ENCODE data around the gene PUS7. TPM values are rescaled to one million over a fixed set of nuclear protein-coding genes. Genes with fewer than 3 reads are reported as not detected.

The PUS7 gene
- total RNA-seq, 6 donors from 2014 or later = 7.3 to 16.9 (median 11.5) TPM

DNA sequence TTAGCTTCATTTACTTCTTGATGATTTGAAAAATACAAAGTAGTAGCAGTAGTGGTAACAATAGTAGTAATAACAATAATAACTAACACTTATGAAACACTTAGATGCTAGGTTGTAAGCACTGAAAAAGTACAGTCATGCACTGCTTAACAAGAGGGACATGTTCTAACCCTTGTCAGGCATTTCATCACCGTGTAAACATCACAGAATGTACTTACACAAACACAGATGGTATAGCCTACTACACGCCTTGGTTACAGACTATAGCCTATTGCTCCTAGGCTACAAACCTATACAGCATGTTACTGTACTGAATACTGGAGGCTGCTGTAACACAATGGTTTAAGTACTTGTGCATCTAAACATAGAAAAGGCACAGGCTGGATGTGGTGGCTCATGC lies 60.6 kb downstream of the PUS7 start:
- no peak overlapping the region for H3K27ac ChIP-seq
- H3K27me3 ChIP-seq = no peaks in the 10 kb centered on the region
- peaks cover 0 to 23% (median 7%) of the 10 kb centered on the region in 4 donors for H3K36me3 ChIP-seq
- TF ChIP-seq, protein P1, sequence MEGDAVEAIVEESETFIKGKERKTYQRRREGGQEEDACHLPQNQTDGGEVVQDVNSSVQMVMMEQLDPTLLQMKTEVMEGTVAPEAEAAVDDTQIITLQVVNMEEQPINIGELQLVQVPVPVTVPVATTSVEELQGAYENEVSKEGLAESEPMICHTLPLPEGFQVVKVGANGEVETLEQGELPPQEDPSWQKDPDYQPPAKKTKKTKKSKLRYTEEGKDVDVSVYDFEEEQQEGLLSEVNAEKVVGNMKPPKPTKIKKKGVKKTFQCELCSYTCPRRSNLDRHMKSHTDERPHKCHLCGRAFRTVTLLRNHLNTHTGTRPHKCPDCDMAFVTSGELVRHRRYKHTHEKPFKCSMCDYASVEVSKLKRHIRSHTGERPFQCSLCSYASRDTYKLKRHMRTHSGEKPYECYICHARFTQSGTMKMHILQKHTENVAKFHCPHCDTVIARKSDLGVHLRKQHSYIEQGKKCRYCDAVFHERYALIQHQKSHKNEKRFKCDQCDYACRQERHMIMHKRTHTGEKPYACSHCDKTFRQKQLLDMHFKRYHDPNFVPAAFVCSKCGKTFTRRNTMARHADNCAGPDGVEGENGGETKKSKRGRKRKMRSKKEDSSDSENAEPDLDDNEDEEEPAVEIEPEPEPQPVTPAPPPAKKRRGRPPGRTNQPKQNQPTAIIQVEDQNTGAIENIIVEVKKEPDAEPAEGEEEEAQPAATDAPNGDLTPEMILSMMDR (IDR thresholded peaks at IDR 0.05) = no peak
- TF ChIP-seq POLR2AphosphoS5 (IDR thresholded peaks at IDR 0.05) (no peak), EP300 (IDR thresholded peaks at IDR 0.05) (no peak), POLR2A (IDR thresholded peaks at IDR 0.05) (no peak)
- no peaks in the 10 kb centered on the region for H3K9me3 ChIP-seq
- H3K4me1 ChIP-seq = no peaks in the 10 kb centered on the region
- H3K4me3 ChIP-seq = no peak overlapping the region
- ATAC-seq (ENCODE audit: low FRiP score in 2 of 2) = no peak
- DNase-seq = no peak
- WGBS, 2 donors = 82 to 93% methylated on average over 2 of the region's 2 CpGs

DNA sequence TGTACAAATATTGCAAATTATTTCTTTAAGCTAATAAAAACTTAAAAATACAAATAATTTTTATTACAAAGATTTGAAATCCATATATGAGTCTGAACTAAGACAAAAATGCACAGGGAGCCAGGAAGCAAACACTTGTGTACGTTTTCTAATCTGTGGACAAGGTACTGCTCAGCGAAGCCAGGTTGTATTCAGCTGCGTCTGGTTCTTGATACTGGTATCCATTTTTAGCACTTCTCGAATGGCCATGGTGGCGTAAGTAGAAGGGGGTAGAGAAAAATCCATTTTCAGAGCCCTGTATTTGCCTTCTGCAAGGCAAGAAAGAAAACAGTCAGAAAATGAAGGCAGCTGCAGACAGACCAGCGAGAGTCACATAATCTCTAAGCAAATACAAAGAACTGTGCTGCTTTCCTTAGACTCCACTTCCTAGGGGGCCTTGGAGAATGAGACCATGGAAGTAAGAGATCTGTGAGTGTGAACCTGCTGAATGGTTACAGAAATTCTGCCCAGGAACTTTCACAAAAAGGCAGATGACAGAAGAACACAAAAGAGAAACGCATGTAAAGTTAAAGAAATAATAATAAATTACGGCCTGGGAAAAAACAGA lies 64.3 kb downstream of the PUS7 start:
- H3K4me3 ChIP-seq = no peak overlapping the region
- TF ChIP-seq POLR2AphosphoS5 (IDR thresholded peaks at IDR 0.05) (no peak), POLR2A (IDR thresholded peaks at IDR 0.05) (no peak), EP300 (IDR thresholded peaks at IDR 0.05) (no peak)
- TF ChIP-seq, protein P1 (IDR thresholded peaks at IDR 0.05) = no peak
- ATAC-seq (ENCODE audit: low FRiP score in 2 of 2) (no peak), DNase-seq (no peak)
- WGBS, 2 donors = 94 to 95% methylated on average over 8 of the region's 8 CpGs
- H3K4me1 ChIP-seq = no peaks in the 10 kb centered on the region
- no peak overlapping the region for H3K27ac ChIP-seq
- H3K9me3 ChIP-seq = no peaks in the 10 kb centered on the region
- peaks cover 0 to 19% (median 5%) of the 10 kb centered on the region in 4 donors for H3K36me3 ChIP-seq
- H3K27me3 ChIP-seq = no peaks in the 10 kb centered on the region

DNA sequence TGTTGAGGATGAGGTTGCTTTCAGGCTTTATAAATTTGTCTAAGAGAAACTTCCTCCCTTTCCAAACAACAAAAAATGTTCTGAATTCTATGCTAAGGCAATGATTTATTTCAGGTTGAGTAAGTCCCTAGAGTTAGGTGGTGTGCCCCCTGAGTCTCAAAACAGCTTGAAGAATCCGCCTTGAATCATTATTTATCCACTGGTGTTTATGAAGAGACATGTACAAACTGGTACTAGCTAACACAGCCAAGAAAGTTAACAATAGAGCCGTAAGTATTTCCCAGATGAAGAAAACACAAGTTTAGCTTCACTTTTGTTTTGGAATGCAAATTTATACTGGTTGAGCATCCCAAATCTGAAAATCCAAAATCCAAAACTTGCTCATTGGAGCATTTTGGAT lies 67.2 kb downstream of the PUS7 start:
- Histone ChIP-seq H3K4me1 (no peaks in the 10 kb centered on the region), H3K27ac (no peak overlapping the region), H3K9me3 (no peaks in the 10 kb centered on the region), H3K27me3 (no peaks in the 10 kb centered on the region), H3K4me3 (no peak overlapping the region), H3K36me3 (peaks cover 0 to 13% (median 2%) of the 10 kb centered on the region in 4 donors)
- DNase-seq (no peak), ATAC-seq (ENCODE audit: low FRiP score in 2 of 2) (no peak)
- 30 to 46% methylated on average over 2 of the region's 2 CpGs for WGBS, 2 donors
- TF ChIP-seq, protein P1 (IDR thresholded peaks at IDR 0.05) = no peak
- TF ChIP-seq POLR2A (IDR thresholded peaks at IDR 0.05) (no peak), POLR2AphosphoS5 (IDR thresholded peaks at IDR 0.05) (no peak), EP300 (IDR thresholded peaks at IDR 0.05) (no peak)

DNA sequence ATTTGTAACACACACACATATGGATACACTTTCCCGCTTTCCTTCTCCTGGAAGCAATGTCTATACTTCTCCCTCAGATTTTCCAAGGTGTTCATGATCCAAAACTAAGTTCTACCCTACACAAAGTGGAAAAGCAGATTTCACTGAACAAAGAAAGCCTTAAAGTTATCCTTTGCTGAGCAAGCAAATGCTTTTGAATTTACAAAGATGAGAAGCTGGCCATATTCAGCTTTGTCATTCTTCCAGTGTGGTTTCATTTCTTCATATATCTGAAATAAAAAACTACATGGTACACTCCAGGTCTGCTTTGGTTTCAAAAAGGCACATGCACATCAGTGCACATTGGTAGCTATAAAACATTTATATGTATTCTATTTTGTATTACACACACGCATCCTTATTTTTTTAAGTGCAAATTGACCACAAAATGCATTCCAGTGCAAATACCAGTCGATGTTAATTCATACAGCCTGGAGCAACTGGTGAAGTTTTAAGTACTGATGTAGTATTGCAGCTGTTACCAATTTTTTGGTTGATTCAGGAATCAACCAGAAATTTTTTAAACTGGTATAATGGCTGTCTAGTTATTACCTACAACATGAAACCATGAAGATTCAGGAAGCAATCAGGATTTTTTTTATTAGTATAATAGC lies 67.8 kb downstream of the PUS7 start:
- no peak for TF ChIP-seq POLR2AphosphoS5 (IDR thresholded peaks at IDR 0.05)
- TF ChIP-seq EP300 (IDR thresholded peaks at IDR 0.05) = no peak
- TF ChIP-seq, protein P1 (IDR thresholded peaks at IDR 0.05) = no peak
- no peak for TF ChIP-seq POLR2A (IDR thresholded peaks at IDR 0.05)
- Histone ChIP-seq H3K36me3 (peaks cover 0 to 13% (median 2%) of the 10 kb centered on the region in 4 donors), H3K27ac (no peak overlapping the region), H3K4me3 (no peak overlapping the region), H3K4me1 (no peaks in the 10 kb centered on the region), H3K9me3 (no peaks in the 10 kb centered on the region), H3K27me3 (no peaks in the 10 kb centered on the region)
- 49 to 69% methylated on average over 3 of the region's 3 CpGs for WGBS, 2 donors
- ATAC-seq (ENCODE audit: low FRiP score in 2 of 2) (no peak), DNase-seq (no peak)

All from upper lobe of left lung (tissue), 6 donors.